Measurements from ENCODE around the gene SASH1.

Gene SASH1

DNA sequence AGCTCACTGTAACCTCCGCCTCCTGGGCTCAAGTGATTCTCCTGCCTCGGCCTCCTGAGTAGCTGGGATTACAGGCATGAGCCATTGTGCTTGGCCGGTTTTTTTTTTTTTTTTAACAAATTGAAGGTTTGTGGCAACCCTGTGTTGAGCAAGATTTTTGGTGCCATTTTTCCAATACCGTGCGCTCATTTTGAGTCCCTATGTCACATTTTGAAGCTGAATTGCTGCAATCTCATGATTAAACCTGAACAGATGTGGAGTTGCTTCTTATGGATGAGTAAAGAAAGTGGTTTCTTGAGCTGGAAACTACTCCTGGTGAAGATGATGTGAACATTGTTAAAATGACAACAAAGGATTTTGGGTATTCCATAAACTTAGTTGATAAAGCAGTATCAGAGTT is 16.6 kb downstream of the SASH1 start:
- no peak overlapping the region for H3K4me3 ChIP-seq (ENCODE audit: control insufficient read depth, low read depth, low read length)
- TF ChIP-seq, protein P1, sequence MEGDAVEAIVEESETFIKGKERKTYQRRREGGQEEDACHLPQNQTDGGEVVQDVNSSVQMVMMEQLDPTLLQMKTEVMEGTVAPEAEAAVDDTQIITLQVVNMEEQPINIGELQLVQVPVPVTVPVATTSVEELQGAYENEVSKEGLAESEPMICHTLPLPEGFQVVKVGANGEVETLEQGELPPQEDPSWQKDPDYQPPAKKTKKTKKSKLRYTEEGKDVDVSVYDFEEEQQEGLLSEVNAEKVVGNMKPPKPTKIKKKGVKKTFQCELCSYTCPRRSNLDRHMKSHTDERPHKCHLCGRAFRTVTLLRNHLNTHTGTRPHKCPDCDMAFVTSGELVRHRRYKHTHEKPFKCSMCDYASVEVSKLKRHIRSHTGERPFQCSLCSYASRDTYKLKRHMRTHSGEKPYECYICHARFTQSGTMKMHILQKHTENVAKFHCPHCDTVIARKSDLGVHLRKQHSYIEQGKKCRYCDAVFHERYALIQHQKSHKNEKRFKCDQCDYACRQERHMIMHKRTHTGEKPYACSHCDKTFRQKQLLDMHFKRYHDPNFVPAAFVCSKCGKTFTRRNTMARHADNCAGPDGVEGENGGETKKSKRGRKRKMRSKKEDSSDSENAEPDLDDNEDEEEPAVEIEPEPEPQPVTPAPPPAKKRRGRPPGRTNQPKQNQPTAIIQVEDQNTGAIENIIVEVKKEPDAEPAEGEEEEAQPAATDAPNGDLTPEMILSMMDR (conservative IDR thresholded peaks at IDR 0.05; ENCODE audit: control insufficient read depth, insufficient read depth, low read depth, low read length) = no peak
- DNase-seq (ENCODE audit: low read depth) = no peak

DNA sequence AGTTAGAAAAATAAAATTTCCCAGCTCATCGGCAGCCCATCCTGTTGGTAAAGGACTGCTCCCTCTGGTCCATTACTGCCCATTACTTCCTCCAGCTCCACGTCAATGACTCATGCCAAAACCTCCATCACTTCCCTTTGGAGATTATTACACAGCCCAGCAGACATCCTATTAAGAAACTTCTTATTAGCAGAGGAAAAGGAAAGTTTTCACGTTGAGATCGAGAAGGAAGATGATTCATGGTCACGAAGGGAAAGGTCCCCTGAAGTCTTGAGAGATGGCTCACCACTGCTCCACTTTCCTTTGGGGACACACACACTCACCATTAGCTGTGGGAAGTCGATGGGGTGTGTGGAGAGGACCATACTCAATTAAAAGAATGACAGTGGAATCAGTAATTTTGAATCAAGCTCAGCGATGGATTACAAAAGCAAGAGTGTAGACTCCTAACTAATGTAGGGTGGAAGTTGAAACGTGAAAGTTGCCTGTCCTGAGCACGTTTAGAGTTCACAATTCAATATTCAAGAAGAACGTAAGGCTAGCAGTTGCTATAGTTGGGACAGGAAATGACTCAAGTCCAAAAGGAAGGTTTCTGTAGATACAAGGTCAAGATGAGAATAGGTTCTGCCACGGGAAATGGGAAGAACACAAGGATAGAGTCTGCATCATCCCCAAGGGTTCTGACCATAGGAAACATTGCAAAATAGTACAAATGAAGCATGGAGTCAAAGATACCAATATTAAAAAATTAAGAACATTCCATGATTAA is 21.6 kb downstream of the SASH1 start:
- TF ChIP-seq, protein P1 (conservative IDR thresholded peaks at IDR 0.05; ENCODE audit: control insufficient read depth, insufficient read depth, low read depth, low read length) = no peak
- peak; percentile 94 for DNase-seq (ENCODE audit: low read depth)
- peak overlapping the region; percentile 21 for H3K4me3 ChIP-seq (ENCODE audit: control insufficient read depth, low read depth, low read length)

DNA sequence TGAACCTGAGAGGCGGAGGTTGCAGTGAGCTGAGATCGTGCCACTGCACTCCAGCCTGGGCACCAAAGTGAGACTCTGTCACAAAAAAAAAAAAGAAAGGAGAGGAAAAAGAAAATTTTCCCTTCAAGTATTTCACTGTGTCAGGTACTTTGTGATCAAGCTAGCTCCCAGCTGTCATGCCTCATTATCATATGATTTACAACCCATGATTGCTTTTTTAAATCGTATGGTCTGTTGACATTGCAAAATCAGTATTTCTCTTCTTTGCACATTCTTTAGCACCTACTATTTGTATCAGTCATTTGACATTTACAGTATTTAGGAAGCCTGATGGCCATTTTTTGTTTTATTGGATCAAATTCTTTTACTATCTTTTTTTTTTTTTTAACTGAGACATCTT is 22.4 kb downstream of the SASH1 start:
- no peak overlapping the region for H3K4me3 ChIP-seq (ENCODE audit: control insufficient read depth, low read depth, low read length)
- TF ChIP-seq, protein P1 (conservative IDR thresholded peaks at IDR 0.05; ENCODE audit: control insufficient read depth, insufficient read depth, low read depth, low read length) = no peak
- no peak for DNase-seq (ENCODE audit: low read depth)

DNA sequence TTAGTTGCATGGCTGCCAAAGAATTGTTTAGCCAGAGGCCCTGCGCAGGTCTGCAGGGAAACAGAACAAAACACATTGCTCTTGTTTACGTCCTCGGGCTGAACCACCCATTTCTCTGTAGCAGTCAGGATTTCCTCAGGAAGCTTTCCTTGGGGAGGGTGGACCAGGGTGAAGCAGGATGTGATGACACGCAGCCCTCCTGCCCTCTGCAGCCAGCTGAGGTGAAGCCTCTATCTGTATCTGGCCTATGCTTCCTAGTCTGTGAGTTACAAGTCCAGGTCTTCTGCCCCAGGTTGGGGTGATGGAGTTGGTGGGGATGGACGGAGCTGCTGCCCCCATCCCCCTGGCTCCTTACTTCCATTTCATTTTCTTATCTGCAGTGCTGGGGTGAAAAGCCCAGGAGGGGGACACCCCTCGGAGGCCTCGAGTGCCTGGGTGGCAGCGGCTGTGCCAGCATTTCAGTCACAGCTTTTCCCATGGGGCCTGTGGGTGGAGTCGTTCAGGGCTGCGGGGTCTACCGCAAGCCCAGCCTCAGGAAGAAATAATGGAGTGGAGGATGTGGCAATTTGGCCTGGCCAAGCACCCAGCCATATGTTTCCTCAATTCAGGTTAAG is 24.9 kb downstream of the SASH1 start:
- no peak overlapping the region for H3K4me3 ChIP-seq (ENCODE audit: control insufficient read depth, low read depth, low read length)

DNA sequence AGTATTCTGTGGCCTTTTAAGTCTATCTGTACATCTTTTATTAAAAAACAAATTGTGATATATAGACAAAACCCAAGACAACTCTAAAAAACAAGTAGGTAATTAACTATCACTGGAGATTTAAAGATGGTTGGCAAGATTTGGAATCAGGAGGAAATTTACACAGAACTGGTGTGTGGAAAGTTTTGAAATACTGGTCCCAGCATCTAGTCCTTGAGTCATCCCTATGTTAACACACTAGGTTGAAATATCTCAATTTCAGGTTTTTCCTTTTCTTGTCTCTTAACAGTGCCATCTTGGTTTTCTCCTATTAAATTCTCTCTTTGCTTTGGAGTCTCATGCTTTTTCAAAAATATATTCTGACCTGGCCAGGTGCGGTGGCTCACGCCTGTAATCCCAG is 27.5 kb downstream of the SASH1 start:
- DNase-seq (ENCODE audit: low read depth) = peak; percentile 47
- no peak overlapping the region for H3K4me3 ChIP-seq (ENCODE audit: control insufficient read depth, low read depth, low read length)
- TF ChIP-seq, protein P1 (conservative IDR thresholded peaks at IDR 0.05; ENCODE audit: control insufficient read depth, insufficient read depth, low read depth, low read length) = no peak

More for the DNA sequence above, 24.9 kb downstream of the SASH1 start:
- TF ChIP-seq, protein P1 (conservative IDR thresholded peaks at IDR 0.05; ENCODE audit: control insufficient read depth, insufficient read depth, low read depth, low read length) = no peak
- DNase-seq (ENCODE audit: low read depth) = peak; percentile 82

DNA sequence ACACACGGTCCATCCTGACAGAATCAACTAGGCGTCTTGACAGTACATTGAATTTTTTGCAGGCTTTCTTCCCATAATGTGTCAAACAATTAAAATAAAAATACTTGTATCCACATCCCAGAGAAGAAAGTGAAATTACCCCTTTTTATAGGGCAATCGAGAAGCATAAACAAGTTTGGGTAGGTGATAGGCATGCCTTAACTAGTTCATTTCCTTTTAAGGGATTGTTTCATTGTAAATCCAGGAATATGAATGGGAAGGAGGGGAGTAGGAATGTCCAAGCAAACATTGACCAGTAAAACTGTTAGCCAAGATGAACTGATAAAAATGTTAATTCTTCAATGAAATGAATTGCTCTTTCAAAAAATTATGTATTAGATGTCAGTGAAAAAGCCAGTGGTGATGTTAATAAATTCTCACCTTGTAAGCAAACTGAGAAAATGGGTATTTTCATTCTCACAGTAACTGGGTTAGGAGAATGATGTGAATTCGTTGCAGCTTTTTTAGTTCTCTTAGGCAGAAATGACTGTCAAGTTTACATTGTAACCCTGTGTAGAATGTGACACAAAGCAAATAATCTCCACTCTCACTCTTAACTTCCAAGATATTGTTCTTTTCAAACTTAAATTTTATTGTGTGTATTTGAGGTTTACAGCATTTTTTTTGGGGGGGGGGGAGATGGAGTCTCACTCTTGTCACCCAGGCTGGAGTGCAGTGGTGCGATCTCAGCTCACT is 31.6 kb downstream of the SASH1 start:
- TF ChIP-seq, protein P1 (conservative IDR thresholded peaks at IDR 0.05; ENCODE audit: control insufficient read depth, insufficient read depth, low read depth, low read length) = no peak

More for the DNA sequence above, 31.6 kb downstream of the SASH1 start:
- H3K4me3 ChIP-seq (ENCODE audit: control insufficient read depth, low read depth, low read length) = no peak overlapping the region
- no peak for DNase-seq (ENCODE audit: low read depth)

All from fibroblast of mammary gland (primary cell).